ENCODE data around the gene HELLS.
"Not testable (repeated sequence)": the region's sequence is repeated elsewhere in the genome, so short reads cannot be mapped to it uniquely, and the experiment has no call there.

HELLS gene

DNA sequence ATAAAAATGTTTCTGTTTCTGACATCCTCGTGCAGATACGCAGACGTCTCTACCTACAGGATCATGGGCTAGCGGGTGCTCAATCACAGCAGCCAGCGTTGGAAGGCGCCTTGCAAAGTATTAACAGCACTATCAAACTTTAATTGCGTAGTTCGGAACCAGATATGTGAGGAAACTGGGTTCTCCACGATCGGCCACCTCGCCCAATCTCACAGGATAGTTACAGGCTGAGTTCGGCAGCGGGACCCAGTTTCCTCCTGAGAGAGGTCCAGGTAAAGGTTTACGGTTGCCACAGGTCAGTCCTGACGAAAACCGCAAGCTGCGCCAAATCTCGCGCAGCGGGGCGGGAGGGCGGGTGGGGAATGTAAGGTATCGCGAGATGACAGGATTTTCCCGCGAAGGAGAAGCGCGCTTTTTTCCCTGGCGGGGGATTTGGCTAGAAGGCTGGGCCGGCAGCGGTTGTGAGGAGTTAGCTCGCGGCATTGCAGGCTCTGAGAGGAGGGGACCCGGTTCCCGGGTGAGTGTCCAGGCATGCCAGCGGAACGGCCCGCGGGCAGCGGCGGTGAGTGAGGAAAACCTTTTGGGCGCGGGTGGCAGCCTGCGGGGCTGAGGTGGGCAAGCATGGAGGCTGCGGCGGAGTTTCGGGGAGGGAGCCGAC, at the start of gene HELLS:
HELLS (plus strand) TSS at position 398 of the 658 bp plus-strand sequence; CDS start at position 532, 134 bp downstream.
- in situ Hi-C loops (cut with MboI; ENCODE audit: low pct_unique_long_range_greater_than_20kb, low sequenced_read_pairs), result no loop called here

GRCh38 chr10:94496010-94496409, 49.6 kb upstream of the HELLS start:
- in situ Hi-C loops (cut with MboI; ENCODE audit: low pct_unique_long_range_greater_than_20kb, low sequenced_read_pairs), result no loop called here
- no peak for DNase-seq

More for the DNA sequence above, at the start of gene HELLS:
- DNase-seq, result peak; percentile 85

- in situ Hi-C loops (cut with MboI; ENCODE audit: low pct_unique_long_range_greater_than_20kb, low sequenced_read_pairs), result no loop called here
- peak; percentile 4 for DNase-seq
Measured at GRCh38 chr10:94496646-94497045, 48.9 kb upstream of the HELLS start.

GRCh38 chr10:94500063-94500462, 45.5 kb upstream of the HELLS start:
- peak; percentile 5 for DNase-seq
- in situ Hi-C loops (cut with MboI; ENCODE audit: low pct_unique_long_range_greater_than_20kb, low sequenced_read_pairs), result no loop called here

- in situ Hi-C loops (cut with MboI; ENCODE audit: low pct_unique_long_range_greater_than_20kb, low sequenced_read_pairs), result no loop called here
- no peak for DNase-seq
Measured at GRCh38 chr10:94521276-94522250, 24.0 kb upstream of the HELLS start.

- DNase-seq, result no peak
- in situ Hi-C loops (cut with MboI; ENCODE audit: low pct_unique_long_range_greater_than_20kb, low sequenced_read_pairs), result no loop called here
Measured at GRCh38 chr10:94524146-94524545, 21.4 kb upstream of the HELLS start.

DNA sequence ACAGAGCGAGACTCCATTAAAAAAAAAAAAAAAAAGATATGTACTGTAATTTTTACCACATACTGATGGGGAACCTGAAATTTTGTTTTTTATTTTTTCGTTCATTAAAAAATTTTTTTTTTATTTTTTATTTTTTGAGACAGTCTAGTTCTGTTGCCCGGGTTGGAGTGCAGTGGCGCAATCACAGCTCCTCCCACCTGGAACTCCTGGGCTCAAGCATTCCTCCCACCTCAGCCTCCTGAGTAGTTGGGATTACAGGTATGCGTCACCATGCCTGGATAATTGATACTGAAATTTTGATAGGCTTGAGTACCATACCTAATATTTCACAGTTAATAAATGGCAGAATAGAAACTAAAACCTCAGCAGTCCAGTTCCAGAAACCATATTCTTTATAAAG, 20.9 kb upstream of the HELLS start:
- DNase-seq, result no peak
- in situ Hi-C loops (cut with MboI; ENCODE audit: low pct_unique_long_range_greater_than_20kb, low sequenced_read_pairs), result no loop called here

DNA sequence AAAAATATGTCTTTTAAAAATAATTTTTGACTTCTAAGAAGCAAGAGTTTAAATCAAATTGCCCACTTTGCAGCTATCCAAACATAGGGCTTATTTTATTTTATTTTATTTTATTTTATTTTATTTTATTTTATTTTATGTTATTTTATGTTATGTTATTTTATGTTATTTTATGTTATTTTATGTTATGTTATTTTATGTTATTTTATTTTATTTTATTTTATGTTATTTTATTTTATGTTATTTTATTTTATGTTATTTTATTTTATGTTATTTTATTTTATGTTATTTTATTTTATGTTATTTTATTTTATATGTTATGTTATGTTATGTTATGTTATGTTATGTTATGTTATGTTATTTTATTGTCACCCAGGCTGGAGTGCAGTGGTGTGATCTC, 14.0 kb upstream of the HELLS start:
- in situ Hi-C loops (cut with MboI; ENCODE audit: low pct_unique_long_range_greater_than_20kb, low sequenced_read_pairs); DNase-seq: not testable (repeated sequence)

DNA sequence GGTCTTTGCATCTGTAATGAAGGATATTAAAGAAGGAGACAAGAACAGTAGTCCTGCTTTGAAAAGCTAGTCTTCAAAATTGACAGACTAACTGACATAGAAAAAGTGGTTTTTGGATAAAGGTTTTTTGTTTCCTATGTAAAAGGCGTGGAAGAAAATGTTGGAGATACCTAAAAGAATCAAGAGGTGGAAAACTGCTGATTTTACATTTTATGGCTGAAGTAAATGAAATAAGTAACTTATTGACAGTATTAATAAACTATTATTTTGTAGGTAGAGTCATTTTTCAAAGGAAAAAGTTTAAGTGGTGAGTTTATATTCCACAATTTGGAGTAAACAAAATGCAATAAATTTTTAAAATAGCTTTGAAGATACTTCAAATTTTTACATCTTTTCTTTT, 12.6 kb upstream of the HELLS start:
- in situ Hi-C loops (cut with MboI; ENCODE audit: low pct_unique_long_range_greater_than_20kb, low sequenced_read_pairs), result no loop called here
- DNase-seq, result no peak

- DNase-seq; in situ Hi-C loops (cut with MboI; ENCODE audit: low pct_unique_long_range_greater_than_20kb, low sequenced_read_pairs): not testable (repeated sequence)
Measured at GRCh38 chr10:94542282-94542681, 3.3 kb upstream of the HELLS start.

- in situ Hi-C loops (cut with MboI; ENCODE audit: low pct_unique_long_range_greater_than_20kb, low sequenced_read_pairs), result no loop called here
- DNase-seq, result peak; percentile 69
Measured at GRCh38 chr10:94546049-94546900, 687 bp downstream of the HELLS start.

DNA sequence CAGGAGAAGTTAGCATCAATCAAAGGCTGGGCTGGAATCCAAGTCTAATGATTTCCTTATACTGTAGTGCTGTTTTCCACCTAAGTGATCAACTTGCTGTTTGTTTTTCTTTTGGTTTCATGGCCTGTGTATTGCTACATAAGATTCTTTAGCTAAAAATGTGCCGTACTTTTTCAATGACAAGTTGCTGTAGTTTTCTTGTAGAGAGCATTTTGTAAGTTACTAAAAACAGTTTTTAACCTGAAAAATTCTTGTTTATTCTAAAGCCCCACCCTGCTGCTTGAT, 1.3 kb downstream of the HELLS start:
- DNase-seq, result no peak
- in situ Hi-C loops (cut with MboI; ENCODE audit: low pct_unique_long_range_greater_than_20kb, low sequenced_read_pairs), result no loop called here

DNA sequence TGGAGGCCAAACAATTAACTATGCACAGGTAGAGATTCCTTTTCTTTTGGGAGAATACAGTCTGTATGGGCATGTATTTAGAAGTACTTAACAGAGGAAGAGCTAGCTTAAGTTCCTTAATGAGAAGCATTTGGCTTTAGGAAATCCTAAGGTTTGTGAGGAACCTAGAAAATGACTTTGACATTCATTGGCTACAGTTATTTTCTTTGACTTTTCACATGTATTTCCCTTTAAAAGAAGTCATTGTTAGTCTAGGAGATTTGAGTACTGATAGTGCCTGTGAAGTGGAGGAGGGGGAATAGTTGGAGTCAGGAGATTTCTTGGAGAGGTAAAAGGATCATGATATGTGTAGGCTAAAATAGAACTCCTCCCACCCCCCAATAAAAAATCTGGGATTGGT, 3.6 kb downstream of the HELLS start:
- in situ Hi-C loops (cut with MboI; ENCODE audit: low pct_unique_long_range_greater_than_20kb, low sequenced_read_pairs), result no loop called here
- no peak for DNase-seq

GRCh38 chr10:94567714-94568307, 22.2 kb downstream of the HELLS start:
- in situ Hi-C loops (cut with MboI; ENCODE audit: low pct_unique_long_range_greater_than_20kb, low sequenced_read_pairs); DNase-seq: not testable (repeated sequence)

- DNase-seq, result no peak
- in situ Hi-C loops (cut with MboI; ENCODE audit: low pct_unique_long_range_greater_than_20kb, low sequenced_read_pairs), result no loop called here
Measured at GRCh38 chr10:94571081-94571480, 25.5 kb downstream of the HELLS start.

DNA sequence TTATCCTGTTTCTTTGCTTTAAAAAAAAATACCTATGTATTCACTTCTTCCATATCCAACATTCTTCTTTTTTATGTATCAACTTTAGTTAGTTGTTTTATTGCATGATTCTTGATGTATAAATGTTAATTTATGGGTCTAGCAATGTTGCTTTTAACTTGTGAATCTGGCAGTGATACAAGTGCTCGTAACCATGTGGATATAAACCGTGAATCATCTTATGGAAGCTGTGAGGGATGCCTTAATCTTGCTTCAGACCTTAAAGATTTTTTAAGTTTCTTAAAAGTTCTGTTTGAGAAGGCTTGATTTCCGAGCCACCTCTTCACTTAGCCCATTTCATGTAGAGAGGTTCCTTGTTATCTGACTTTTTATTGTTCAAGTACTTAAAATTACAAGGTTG, 25.9 kb downstream of the HELLS start:
- no peak for DNase-seq
- in situ Hi-C loops (cut with MboI; ENCODE audit: low pct_unique_long_range_greater_than_20kb, low sequenced_read_pairs), result no loop called here

- DNase-seq, result peak; percentile 9
- in situ Hi-C loops (cut with MboI; ENCODE audit: low pct_unique_long_range_greater_than_20kb, low sequenced_read_pairs), result no loop called here
Measured at GRCh38 chr10:94578790-94579189, 33.2 kb downstream of the HELLS start.

GRCh38 chr10:94583124-94583523, 37.5 kb downstream of the HELLS start:
- in situ Hi-C loops (cut with MboI; ENCODE audit: low pct_unique_long_range_greater_than_20kb, low sequenced_read_pairs), result no loop called here

GRCh38 chr10:94591461-94592205, 46.0 kb downstream of the HELLS start:
- in situ Hi-C loops (cut with MboI; ENCODE audit: low pct_unique_long_range_greater_than_20kb, low sequenced_read_pairs), result no loop called here
- no peak for DNase-seq

More at GRCh38 chr10:94583124-94583523, 37.5 kb downstream of the HELLS start:
- DNase-seq, result no peak

All from KBM-7 (cell line).